Rectal smooth muscle tissue (tissue), 1 donor: ENCODE results near the gene DSCAM.

Source experiments
- H3K27ac ChIP-seq: one replicate; pipeline ENCODE4 v1.7.0; 2013; ENCODE audit warnings: low read depth, low read length, inconsistent platforms
- H3K27me3 ChIP-seq: one replicate; pipeline ENCODE4 v1.7.0; 2013; ENCODE audit warnings: low read length; ENCODE audit not compliant: control insufficient read depth, insufficient read depth
- H3K36me3 ChIP-seq: one replicate; pipeline ENCODE4 v1.7.0; 2013; ENCODE audit warnings: low read length; ENCODE audit not compliant: control insufficient read depth, insufficient read depth
- H3K4me1 ChIP-seq: one replicate; pipeline ENCODE4 v1.7.0; 2013; ENCODE audit warnings: low read length; ENCODE audit not compliant: control insufficient read depth, insufficient read depth
- H3K4me3 ChIP-seq: one replicate; pipeline ENCODE4 v1.7.0; 2013; ENCODE audit warnings: low read length
- H3K9ac ChIP-seq: one replicate; pipeline ENCODE4 v1.7.0; 2013; ENCODE audit warnings: low read length

The DSCAM gene

GRCh38 chr21:40658311-40658710 lies 188.6 kb downstream of the DSCAM start:
- Histone ChIP-seq H3K27me3 (no peaks in the 10 kb centered on the region), H3K4me1 (no peaks in the 10 kb centered on the region), H3K4me3 (no peak overlapping the region), H3K27ac (no peak overlapping the region), H3K36me3 (no peaks in the 10 kb centered on the region), H3K9ac (no peak overlapping the region)

DNA sequence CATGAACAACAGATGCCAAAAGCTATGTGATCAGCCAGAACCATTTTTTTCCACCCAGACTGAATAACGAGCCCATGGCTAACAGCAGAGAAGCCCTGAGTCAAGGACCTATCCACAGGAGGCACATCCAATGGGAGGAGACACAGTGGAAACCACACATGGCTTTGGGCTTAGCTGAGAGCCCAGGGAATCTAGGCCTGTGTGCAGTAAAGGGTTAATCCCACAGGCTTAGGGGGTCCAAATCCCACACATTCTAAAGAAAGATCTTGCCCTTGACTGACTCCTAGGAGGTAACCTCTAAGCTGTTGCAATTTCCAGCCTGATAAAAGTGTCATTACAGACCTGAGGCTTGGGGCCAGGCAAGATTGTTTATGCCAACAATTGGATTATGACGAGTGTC lies 194.5 kb downstream of the DSCAM start:
- Histone ChIP-seq H3K9ac (no peak overlapping the region), H3K4me3 (no peak overlapping the region), H3K27ac (no peak overlapping the region), H3K27me3 (no peaks in the 10 kb centered on the region), H3K4me1 (no peaks in the 10 kb centered on the region), H3K36me3 (no peaks in the 10 kb centered on the region)

DNA sequence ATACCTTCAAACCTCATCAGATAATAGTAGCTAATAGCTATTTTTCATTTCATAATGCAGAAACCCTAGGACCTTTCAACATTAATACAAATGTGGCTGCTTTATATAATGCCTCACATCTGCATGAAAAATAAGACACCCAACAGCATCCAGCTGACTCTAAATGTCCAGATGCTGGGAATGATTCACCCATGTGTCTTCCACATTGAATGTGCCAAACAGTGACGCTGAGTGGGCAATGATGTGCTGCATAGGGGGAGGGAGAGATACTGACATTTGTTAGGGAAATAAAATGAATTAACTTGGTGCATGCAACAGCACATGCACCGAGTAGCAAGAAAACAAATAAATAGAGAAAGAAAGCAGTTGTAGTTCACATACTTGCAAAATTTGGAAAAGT lies 199.3 kb downstream of the DSCAM start:
- no peak overlapping the region for H3K4me3 ChIP-seq
- no peaks in the 10 kb centered on the region for H3K36me3 ChIP-seq
- no peaks in the 10 kb centered on the region for H3K4me1 ChIP-seq
- H3K9ac ChIP-seq: no peak overlapping the region
- H3K27me3 ChIP-seq: no peaks in the 10 kb centered on the region
- no peak overlapping the region for H3K27ac ChIP-seq

GRCh38 chr21:40646651-40647050 lies 200.3 kb downstream of the DSCAM start:
- no peaks in the 10 kb centered on the region for H3K36me3 ChIP-seq
- no peaks in the 10 kb centered on the region for H3K27me3 ChIP-seq
- no peak overlapping the region for H3K9ac ChIP-seq
- no peak overlapping the region for H3K4me3 ChIP-seq
- H3K27ac ChIP-seq: no peak overlapping the region
- no peaks in the 10 kb centered on the region for H3K4me1 ChIP-seq

- Histone ChIP-seq H3K9ac (no peak overlapping the region), H3K27me3 (no peaks in the 10 kb centered on the region), H3K4me1 (no peaks in the 10 kb centered on the region), H3K36me3 (no peaks in the 10 kb centered on the region), H3K4me3 (no peak overlapping the region), H3K27ac (no peak overlapping the region)
These were observed 205.9 kb downstream of the DSCAM start for GRCh38 chr21:40641042-40641441.

DNA sequence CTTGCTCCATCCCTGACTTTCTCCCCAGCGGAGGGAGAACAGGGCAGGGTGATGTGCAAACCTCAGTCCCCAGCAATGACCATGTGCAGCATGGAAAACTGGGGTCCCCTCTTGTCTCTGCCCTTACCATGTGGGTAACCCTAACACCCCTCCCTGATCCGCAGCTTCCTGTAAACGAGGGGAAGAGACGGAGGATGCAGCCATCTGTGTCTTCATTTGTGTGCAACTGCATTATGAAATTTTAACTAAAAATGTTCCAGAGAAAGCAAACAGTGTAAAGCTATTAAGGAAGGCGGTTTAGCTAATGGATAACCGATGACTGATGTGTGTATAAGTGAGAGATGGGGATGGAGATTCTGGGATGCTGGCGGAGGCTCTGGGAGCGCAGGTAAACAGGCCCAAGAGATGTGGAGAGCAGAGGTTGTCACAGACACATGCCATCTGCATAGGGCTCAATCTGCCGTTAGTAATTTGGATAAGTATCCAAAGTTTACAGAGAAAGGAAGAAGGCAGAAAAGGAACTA lies 206.6 kb downstream of the DSCAM start:
- no peaks in the 10 kb centered on the region for H3K36me3 ChIP-seq
- H3K9ac ChIP-seq: no peak overlapping the region
- H3K4me1 ChIP-seq: no peaks in the 10 kb centered on the region
- H3K27me3 ChIP-seq: no peaks in the 10 kb centered on the region
- no peak overlapping the region for H3K27ac ChIP-seq
- no peak overlapping the region for H3K4me3 ChIP-seq

DNA sequence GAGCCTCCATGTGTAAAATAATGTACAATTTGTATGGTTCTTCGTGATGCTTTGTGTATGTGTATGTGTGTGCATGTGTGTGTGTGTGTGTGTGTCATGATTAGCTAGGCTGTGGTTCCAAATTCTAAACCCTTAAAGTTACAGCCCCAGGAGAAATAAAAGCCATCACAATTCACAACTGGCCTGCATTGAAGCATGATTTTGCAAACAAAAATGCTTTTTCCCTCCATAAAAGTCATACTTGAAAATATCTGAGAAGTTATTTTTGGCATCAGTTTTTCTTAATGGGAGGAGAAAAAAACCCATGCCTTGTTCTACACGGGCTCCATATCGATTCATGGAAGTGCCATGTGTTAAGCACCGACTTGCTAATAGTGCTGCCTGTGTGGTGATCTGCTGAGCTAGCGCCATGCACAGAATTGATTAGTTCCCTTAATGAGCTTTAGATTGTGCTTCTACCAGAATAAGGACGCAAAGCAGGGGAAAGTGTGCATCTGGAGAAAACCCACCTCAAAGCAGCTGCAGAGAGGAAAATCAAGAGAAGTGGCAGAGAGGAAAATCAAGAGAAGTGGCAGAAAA lies 207.3 kb downstream of the DSCAM start:
- Histone ChIP-seq H3K9ac (no peak overlapping the region), H3K27me3 (no peaks in the 10 kb centered on the region), H3K27ac (no peak overlapping the region), H3K4me3 (no peak overlapping the region), H3K4me1 (no peaks in the 10 kb centered on the region), H3K36me3 (no peaks in the 10 kb centered on the region)

- Histone ChIP-seq H3K4me3 (no peak overlapping the region), H3K36me3 (no peaks in the 10 kb centered on the region), H3K27me3 (no peaks in the 10 kb centered on the region), H3K9ac (no peak overlapping the region), H3K27ac (no peak overlapping the region), H3K4me1 (no peaks in the 10 kb centered on the region)
These were observed 208.3 kb downstream of the DSCAM start for GRCh38 chr21:40638466-40639251.

- no peaks in the 10 kb centered on the region for H3K27me3 ChIP-seq
- H3K4me3 ChIP-seq: no peak overlapping the region
- H3K36me3 ChIP-seq: no peaks in the 10 kb centered on the region
- no peaks in the 10 kb centered on the region for H3K4me1 ChIP-seq
- H3K9ac ChIP-seq: no peak overlapping the region
- no peak overlapping the region for H3K27ac ChIP-seq
These were observed 210.9 kb downstream of the DSCAM start for GRCh38 chr21:40636026-40636425.

DNA sequence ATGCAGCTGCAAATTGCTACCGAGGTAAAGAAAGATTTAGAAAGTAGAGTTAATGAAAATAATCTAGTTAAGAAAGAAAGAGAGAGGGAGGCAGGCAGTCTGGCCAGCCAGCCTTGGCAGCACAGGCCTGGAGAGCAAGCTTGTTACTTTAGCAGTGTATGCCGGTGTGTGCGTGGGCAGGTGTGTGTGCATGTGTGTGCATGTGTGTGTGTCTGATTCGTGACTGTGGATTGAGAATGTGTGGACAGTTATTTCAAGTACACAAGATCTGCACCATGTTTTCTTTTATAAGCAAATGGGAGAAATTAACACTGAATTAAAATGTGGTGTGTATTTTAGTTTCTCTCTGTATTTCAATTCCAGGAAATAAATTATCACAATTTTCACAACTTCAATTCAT lies 211.6 kb downstream of the DSCAM start:
- H3K27ac ChIP-seq: no peak overlapping the region

GRCh38 chr21:40634141-40634540 lies 212.8 kb downstream of the DSCAM start:
- Histone ChIP-seq H3K4me3 (no peak overlapping the region), H3K27ac (no peak overlapping the region), H3K27me3 (no peaks in the 10 kb centered on the region), H3K9ac (no peak overlapping the region), H3K4me1 (no peaks in the 10 kb centered on the region), H3K36me3 (no peaks in the 10 kb centered on the region)

More for the DNA sequence above, 211.6 kb downstream of the DSCAM start:
- no peaks in the 10 kb centered on the region for H3K27me3 ChIP-seq
- H3K4me1 ChIP-seq: no peaks in the 10 kb centered on the region
- no peak overlapping the region for H3K4me3 ChIP-seq
- H3K9ac ChIP-seq: no peak overlapping the region
- no peaks in the 10 kb centered on the region for H3K36me3 ChIP-seq

DNA sequence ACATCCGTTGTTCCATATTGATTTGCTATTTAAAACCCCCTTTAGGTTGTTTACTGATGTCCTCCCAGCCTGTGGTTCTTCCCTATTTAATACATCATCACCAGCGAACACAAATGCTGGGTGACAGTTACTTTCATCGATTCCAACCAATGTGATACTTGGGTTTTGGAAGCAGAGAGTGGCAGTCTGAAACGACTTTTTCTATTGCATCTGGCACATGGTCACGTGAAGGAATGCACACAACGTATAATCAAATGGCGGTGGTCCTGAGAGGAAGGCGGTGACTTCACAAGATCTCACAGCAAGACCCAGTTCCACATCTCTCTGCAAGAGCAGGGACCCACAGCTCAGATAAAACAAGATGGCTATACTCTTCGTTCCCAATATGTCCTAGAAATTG lies 213.9 kb downstream of the DSCAM start:
- H3K27me3 ChIP-seq: no peaks in the 10 kb centered on the region
- no peak overlapping the region for H3K4me3 ChIP-seq
- no peak overlapping the region for H3K27ac ChIP-seq
- H3K9ac ChIP-seq: no peak overlapping the region
- H3K36me3 ChIP-seq: no peaks in the 10 kb centered on the region
- H3K4me1 ChIP-seq: no peaks in the 10 kb centered on the region

DNA sequence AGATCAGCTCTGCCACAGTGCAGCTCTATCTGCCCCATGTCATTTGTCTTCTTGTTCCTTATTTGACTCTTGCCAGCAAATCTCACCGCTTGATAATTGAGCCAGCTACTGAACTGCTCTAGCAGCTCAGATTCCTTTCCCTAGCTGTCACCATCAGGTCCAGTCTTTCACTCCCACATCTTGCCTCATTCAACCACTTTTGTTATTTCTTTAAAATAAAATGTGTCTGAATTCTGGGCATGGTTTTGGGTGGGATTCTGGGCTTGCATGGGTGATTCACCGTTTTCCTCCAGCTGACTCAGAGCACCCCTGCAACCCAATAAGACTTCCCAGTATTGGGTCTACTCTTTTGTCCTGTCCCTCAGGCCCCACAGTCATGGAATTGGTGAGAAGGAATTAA lies 215.7 kb downstream of the DSCAM start:
- Histone ChIP-seq H3K9ac (no peak overlapping the region), H3K36me3 (no peaks in the 10 kb centered on the region), H3K27me3 (no peaks in the 10 kb centered on the region), H3K4me1 (no peaks in the 10 kb centered on the region), H3K27ac (no peak overlapping the region), H3K4me3 (no peak overlapping the region)
